Measurements from ENCODE around the gene MRS2. TPM values are rescaled to one million over a fixed set of nuclear protein-coding genes. Genes with fewer than 3 reads are reported as not detected.

MRS2 gene
- total and polyA plus RNA-seq, 9 of the 15 experiments (the other 6 are each of a cell fraction or from before 2014, with no cell fraction given) = 14.6 to 57.9 (median 48.1) TPM

- Histone ChIP-seq H3K79me2 (ENCODE audit: control insufficient read depth, insufficient read depth, low read length) (no peaks in the 10 kb centered on the region), H3K9me3 (replicated peaks; ENCODE audit: control insufficient read depth, insufficient read depth, low read depth, low read length) (no peaks in the 10 kb centered on the region; the same call in 1 of the 2 replicates), H3K4me2 (ENCODE audit: insufficient read depth, low read length) (no peak overlapping the region), H3K4me3 (no peak overlapping the region), H3K36me3 (ENCODE audit: control insufficient read depth, insufficient read depth, low read length) (peaks cover 44% of the 10 kb centered on the region), H3K9me1 (ENCODE audit: control insufficient read depth, insufficient read depth, low read length) (no peaks in the 10 kb centered on the region), H3K4me1 (replicated peaks in 1 of 2; ENCODE audit: control insufficient read depth in 2 of 2, insufficient read depth in 2 of 2, low read length in 2 of 2) (peaks cover 0 to 8% of the 10 kb centered on the region in 2 experiments; a peak in 3 of 5 replicates), H3K27ac (ENCODE audit: extremely low read depth, low read depth, low read length) (no peak overlapping the region), H2AFZ (ENCODE audit: low read depth, low read length) (no peak overlapping the region), H3K27me3 (ENCODE audit: control insufficient read depth in 2 of 2, insufficient read depth in 2 of 2, low read length in 2 of 2) (no peaks in the 10 kb centered on the region), H3K9ac (ENCODE audit: insufficient read depth in 1 of 2, low read depth in 2 of 2, low read length in 2 of 2) (no peak overlapping the region), H4K20me1 (replicated peaks; ENCODE audit: control insufficient read depth, insufficient read depth, low read length) (no peaks in the 10 kb centered on the region)
- CTCF ChIA-PET (ENCODE audit: low intra/inter-chr PET ratio) = no interaction called here
- ATAC-seq (no peak), DNase-seq (ENCODE audit: extremely low read depth in 1 of 4, low spot score in 3 of 4) (no peak), FAIRE-seq (no peak)
- no TSS peak for BruUV-seq (replicated peaks)
- in situ Hi-C loops (cut with MboI) = no loop called here
- TF ChIP-seq CHCHD3 (CRISPR knock-in tag; IDR thresholded peaks at IDR 0.05) (no peak), FOXJ2 (tag; IDR thresholded peaks at IDR 0.05) (0 out of 2 replicates have a peak, but pooled peaks have one; percentile 18)
- WGBS (ENCODE audit: insufficient coverage, low coverage, missing lambda C conversion rate) = 83% methylated on average over 3 of the region's 3 CpGs
- POLR2A ChIA-PET = no interaction called here
- intact Hi-C loops (cut with micrococcal nuclease) = loop anchor here (2.0 kb wide), 1 partner anchor 266 kb away; no protein-coding TSS in a partner anchor
These were observed 26.4 kb downstream of the MRS2 start for GRCh38 chr6:24429146-24429545.

DNA sequence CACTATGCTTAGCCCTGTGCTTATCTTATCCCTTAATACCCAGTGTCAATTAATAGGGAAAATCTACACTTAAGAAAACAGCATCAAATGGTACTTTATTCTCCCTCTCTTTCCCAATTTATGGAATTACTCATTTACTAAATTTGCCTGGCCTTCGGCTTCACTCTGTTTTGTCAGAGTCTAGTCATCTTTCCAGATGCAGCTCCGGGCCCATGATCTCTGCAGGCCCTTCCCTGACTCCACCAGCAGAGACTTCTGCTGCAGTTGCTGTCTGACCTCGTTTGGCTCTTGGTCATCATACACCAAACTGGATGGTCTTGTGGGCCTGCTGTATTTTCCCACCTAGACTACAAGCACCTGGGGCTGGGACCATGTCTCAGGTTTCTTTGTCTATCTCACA is 27.4 kb downstream of the MRS2 start:
- no peak overlapping the region for H3K4me2 ChIP-seq (ENCODE audit: insufficient read depth, low read length)
- no peaks in the 10 kb centered on the region for H4K20me1 ChIP-seq (replicated peaks; ENCODE audit: control insufficient read depth, insufficient read depth, low read length)
- DNase-seq (ENCODE audit: extremely low read depth in 1 of 4, low spot score in 3 of 4) (no peak), FAIRE-seq (no peak), ATAC-seq (no peak)
- no peak overlapping the region for H3K9ac ChIP-seq (ENCODE audit: insufficient read depth in 1 of 2, low read depth in 2 of 2, low read length in 2 of 2)
- peaks cover 35% of the 10 kb centered on the region for H3K36me3 ChIP-seq (ENCODE audit: control insufficient read depth, insufficient read depth, low read length)
- no peaks in the 10 kb centered on the region for H3K79me2 ChIP-seq (ENCODE audit: control insufficient read depth, insufficient read depth, low read length)
- POLR2A ChIA-PET = no interaction called here
- H3K9me3 ChIP-seq (replicated peaks; ENCODE audit: control insufficient read depth, insufficient read depth, low read depth, low read length) = no peaks in the 10 kb centered on the region; the same call in 1 of the 2 replicates
- no peak overlapping the region for H2AFZ ChIP-seq (ENCODE audit: low read depth, low read length)
- in situ Hi-C loops (cut with MboI) (no loop called here), intact Hi-C loops (cut with micrococcal nuclease) (loop anchor here (2.0 to 5.0 kb wide), 2 partner anchors 152 to 641 kb away; no protein-coding TSS in a partner anchor)
- H3K4me1 ChIP-seq (replicated peaks in 1 of 2; ENCODE audit: control insufficient read depth in 2 of 2, insufficient read depth in 2 of 2, low read length in 2 of 2) = peaks cover 0 to 8% of the 10 kb centered on the region in 2 experiments; a peak in 3 of 5 replicates
- CTCF ChIA-PET (ENCODE audit: low intra/inter-chr PET ratio) = no interaction called here
- BruUV-seq (replicated peaks) = no TSS peak
- no peaks in the 10 kb centered on the region for H3K9me1 ChIP-seq (ENCODE audit: control insufficient read depth, insufficient read depth, low read length)
- no peak overlapping the region for H3K4me3 ChIP-seq
- no peaks in the 10 kb centered on the region for H3K27me3 ChIP-seq (ENCODE audit: control insufficient read depth in 2 of 2, insufficient read depth in 2 of 2, low read length in 2 of 2)
- H3K27ac ChIP-seq (ENCODE audit: extremely low read depth, low read depth, low read length) = no peak overlapping the region
- WGBS (ENCODE audit: insufficient coverage, low coverage, missing lambda C conversion rate) = 62% methylated on average over 3 of the region's 3 CpGs
- TF ChIP-seq, protein P1, sequence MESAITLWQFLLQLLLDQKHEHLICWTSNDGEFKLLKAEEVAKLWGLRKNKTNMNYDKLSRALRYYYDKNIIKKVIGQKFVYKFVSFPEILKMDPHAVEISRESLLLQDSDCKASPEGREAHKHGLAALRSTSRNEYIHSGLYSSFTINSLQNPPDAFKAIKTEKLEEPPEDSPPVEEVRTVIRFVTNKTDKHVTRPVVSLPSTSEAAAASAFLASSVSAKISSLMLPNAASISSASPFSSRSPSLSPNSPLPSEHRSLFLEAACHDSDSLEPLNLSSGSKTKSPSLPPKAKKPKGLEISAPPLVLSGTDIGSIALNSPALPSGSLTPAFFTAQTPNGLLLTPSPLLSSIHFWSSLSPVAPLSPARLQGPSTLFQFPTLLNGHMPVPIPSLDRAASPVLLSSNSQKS (CRISPR knock-in tag; IDR thresholded peaks at IDR 0.05) = no peak
- TF ChIP-seq ZSCAN29 (IDR thresholded peaks at IDR 0.05) = no peak
- no peak for TF ChIP-seq TARDBP (IDR thresholded peaks at IDR 0.05)
- TF ChIP-seq WHSC1 (IDR thresholded peaks at IDR 0.05; ENCODE audit: low read length) = no peak
- no peak for TF ChIP-seq HDAC1 (IDR thresholded peaks at IDR 0.05)
- no peak for TF ChIP-seq RNF2 (IDR thresholded peaks at IDR 0.05)
- no peak for TF ChIP-seq BCOR (IDR thresholded peaks at IDR 0.05)
- no peak for TF ChIP-seq RBM25 (IDR thresholded peaks at IDR 0.05; ENCODE audit: low read depth, low read length, severe bottlenecking)
- TF ChIP-seq ZNF311 (CRISPR knock-in tag; IDR thresholded peaks at IDR 0.05) = no peak
- TF ChIP-seq SAFB (IDR thresholded peaks at IDR 0.05; ENCODE audit: borderline replicate concordance, low read depth, low read length) = no peak
- TF ChIP-seq, protein P2, sequence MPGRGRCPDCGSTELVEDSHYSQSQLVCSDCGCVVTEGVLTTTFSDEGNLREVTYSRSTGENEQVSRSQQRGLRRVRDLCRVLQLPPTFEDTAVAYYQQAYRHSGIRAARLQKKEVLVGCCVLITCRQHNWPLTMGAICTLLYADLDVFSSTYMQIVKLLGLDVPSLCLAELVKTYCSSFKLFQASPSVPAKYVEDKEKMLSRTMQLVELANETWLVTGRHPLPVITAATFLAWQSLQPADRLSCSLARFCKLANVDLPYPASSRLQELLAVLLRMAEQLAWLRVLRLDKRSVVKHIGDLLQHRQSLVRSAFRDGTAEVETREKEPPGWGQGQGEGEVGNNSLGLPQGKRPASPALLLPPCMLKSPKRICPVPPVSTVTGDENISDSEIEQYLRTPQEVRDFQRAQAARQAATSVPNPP (IDR thresholded peaks at IDR 0.05; ENCODE audit: borderline replicate concordance, insufficient read depth, insufficient read length) = no peak

Measured in K562 (cell line).